Smooth muscle cell (in vitro differentiated cells): ENCODE data around the gene SLFN14. TPM values are rescaled to one million over a fixed set of nuclear protein-coding genes. Genes with fewer than 3 reads are reported as not detected.

Experiments used
- DNase-seq: peaks from one replicate; lab custom pipeline; 2025; ENCODE audit not compliant: unreplicated experiment; lab: John Stamatoyannopoulos, UW
- H2AFZ ChIP-seq: fragments of 200-600 bp; sonication (generic); 2 replicates; pipeline ENCODE4 v1.6.0; 2016; ENCODE audit warnings: antibody characterized with exemption, low read depth, mild to moderate bottlenecking
- H3F3A ChIP-seq: fragments of 200-600 bp; sonication (generic); 2 replicates; pipeline ENCODE4 v1.6.0; 2017; ENCODE audit warnings: antibody characterized with exemption, low read depth
- H3K27ac ChIP-seq: fragments of 200-600 bp; sonication (generic); 2 replicates; pipeline ENCODE4 v1.5.1; 2016; ENCODE audit warnings: low read depth, mild to moderate bottlenecking
- H3K27me3 ChIP-seq: fragments of 200-600 bp; sonication (generic); 2 replicates; pipeline ENCODE4 v1.6.1; 2016; ENCODE audit warnings: low read depth, mild to moderate bottlenecking
- H3K36me3 ChIP-seq: fragments of 200-600 bp; sonication (generic); 2 replicates; pipeline ENCODE4 v1.5.1; 2016; ENCODE audit warnings: low read depth
- H3K4me1 ChIP-seq: fragments of 200-600 bp; sonication (generic); 2 replicates; pipeline ENCODE4 v1.5.1; 2016; ENCODE audit warnings: low read depth
- H3K4me2 ChIP-seq: fragments of 200-600 bp; sonication (generic); 2 replicates; pipeline ENCODE4 v1.6.0; 2016; ENCODE audit warnings: mild to moderate bottlenecking
- H3K4me3 ChIP-seq: fragments of 200-600 bp; sonication (generic); 2 replicates; pipeline ENCODE4 v1.5.1; 2016; ENCODE audit warnings: mild to moderate bottlenecking
- H3K79me2 ChIP-seq: fragments of 200-600 bp; sonication (generic); 2 replicates; pipeline ENCODE4 v1.6.0; 2016; ENCODE audit warnings: low read depth, mild to moderate bottlenecking
- H3K9ac ChIP-seq: fragments of 200-600 bp; sonication (generic); 2 replicates; pipeline ENCODE4 v1.6.0; 2016; ENCODE audit warnings: low read depth
- H3K9me3 ChIP-seq: fragments of 200-600 bp; sonication (generic); replicated peaks from 2 replicates; pipeline ENCODE4 v1.5.1; 2016; ENCODE audit warnings: low read depth
- H4K20me1 ChIP-seq: fragments of 200-600 bp; sonication (generic); 2 replicates; pipeline ENCODE4 v1.6.0; 2016; ENCODE audit warnings: low read depth
- WGBS: methylation state at CpG from one replicate; pipeline ENCODE4 v1.1.7; 2016; ENCODE audit warnings: low lambda C conversion rate; 5-methylcytosine and 5-hydroxymethylcytosine counted together
- polyA plus RNA-seq: library from polyadenylated mRNA; unstranded; fragments of >200 nt; fragmentation: Nextera tagmentation; extraction: Ambion mirVana; gene quantifications from 2 replicates; pipeline ENCODE4 v1.2.1, GENCODE V29; 2016
- total RNA-seq: library from RNA; depleted of rRNA; stranded (reverse); fragments of >200 nt; gene quantifications from 2 replicates; pipeline ENCODE4 v1.2.3, GENCODE V29; 2014
- TF ChIP-seq, protein P1 (sequence below): fragments of 200-600 bp; sonication (generic); IDR thresholded peaks from 2 replicates; pipeline ENCODE4 v1.5.1; 2017; ENCODE audit warnings: borderline replicate concordance, mild to moderate bottlenecking, antibody characterized with exemption; ENCODE audit not compliant: insufficient read depth, poor library complexity, severe bottlenecking

Gene SLFN14
- total and polyA plus RNA-seq, 2 experiments from 2014 or later: not detected

DNA sequence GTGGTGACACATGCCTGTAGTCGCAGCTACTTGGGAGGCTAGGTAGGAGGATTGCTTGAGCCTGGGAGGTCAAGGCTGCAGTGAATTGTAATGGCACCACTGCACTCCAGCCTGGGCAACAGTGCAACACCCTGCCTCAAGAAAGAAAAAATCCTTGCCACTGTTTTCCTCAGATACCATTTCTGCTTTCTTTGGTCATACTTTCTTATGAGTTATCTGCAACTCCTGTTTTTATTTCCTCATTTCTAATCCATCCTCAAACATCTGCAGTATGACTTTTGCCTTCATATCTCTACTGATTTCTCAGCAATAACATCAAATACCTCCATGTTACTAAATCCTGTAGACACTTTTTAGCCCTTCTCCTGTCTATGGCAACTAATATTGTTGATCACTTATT is 23.4 kb upstream of the SLFN14 start:
- Histone ChIP-seq H3K4me1 (peaks cover 16% of the 10 kb centered on the region), H3K27me3 (peaks cover 8% of the 10 kb centered on the region), H3K4me3 (no peak overlapping the region), H2AFZ (no peak overlapping the region), H3K9ac (no peak overlapping the region), H3F3A (peaks cover 2% of the 10 kb centered on the region), H3K9me3 (no peaks in the 10 kb centered on the region), H3K79me2 (peaks cover 18% of the 10 kb centered on the region), H4K20me1 (peaks cover 9% of the 10 kb centered on the region), H3K36me3 (no peaks in the 10 kb centered on the region), H3K4me2 (no peak overlapping the region), H3K27ac (no peak overlapping the region)
- TF ChIP-seq, protein P1, sequence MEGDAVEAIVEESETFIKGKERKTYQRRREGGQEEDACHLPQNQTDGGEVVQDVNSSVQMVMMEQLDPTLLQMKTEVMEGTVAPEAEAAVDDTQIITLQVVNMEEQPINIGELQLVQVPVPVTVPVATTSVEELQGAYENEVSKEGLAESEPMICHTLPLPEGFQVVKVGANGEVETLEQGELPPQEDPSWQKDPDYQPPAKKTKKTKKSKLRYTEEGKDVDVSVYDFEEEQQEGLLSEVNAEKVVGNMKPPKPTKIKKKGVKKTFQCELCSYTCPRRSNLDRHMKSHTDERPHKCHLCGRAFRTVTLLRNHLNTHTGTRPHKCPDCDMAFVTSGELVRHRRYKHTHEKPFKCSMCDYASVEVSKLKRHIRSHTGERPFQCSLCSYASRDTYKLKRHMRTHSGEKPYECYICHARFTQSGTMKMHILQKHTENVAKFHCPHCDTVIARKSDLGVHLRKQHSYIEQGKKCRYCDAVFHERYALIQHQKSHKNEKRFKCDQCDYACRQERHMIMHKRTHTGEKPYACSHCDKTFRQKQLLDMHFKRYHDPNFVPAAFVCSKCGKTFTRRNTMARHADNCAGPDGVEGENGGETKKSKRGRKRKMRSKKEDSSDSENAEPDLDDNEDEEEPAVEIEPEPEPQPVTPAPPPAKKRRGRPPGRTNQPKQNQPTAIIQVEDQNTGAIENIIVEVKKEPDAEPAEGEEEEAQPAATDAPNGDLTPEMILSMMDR: no peak
- 96% methylated on average over 1 of the region's 1 CpG for WGBS
- no peak for DNase-seq

DNA sequence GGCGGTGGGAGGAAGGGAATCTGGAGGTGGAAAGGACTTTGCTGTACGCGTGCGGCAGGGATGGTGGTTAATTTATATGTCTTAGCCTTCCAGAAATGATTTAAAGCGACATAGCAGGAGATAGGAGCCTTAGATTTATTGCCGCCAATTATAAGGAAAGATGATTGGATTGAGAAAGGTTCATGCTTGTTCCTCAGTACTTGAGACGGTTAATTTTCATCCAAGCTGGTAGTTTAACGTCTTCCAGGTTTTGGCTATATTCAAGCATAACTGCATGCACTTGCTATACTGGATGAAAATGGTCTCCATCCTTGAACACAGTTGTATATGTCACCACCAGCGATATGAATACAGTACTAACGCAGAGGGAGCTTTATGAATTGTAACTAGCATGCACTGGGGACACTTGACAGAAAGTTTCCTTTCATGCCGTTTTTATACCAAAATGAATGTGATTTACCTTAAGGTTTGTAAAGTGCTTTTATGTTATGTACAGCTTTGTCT is 18.4 kb upstream of the SLFN14 start:
- peaks cover 5% of the 10 kb centered on the region for H3F3A ChIP-seq
- no peaks in the 10 kb centered on the region for H3K9me3 ChIP-seq
- H3K9ac ChIP-seq: peak overlapping the region; percentile 57
- no peaks in the 10 kb centered on the region for H4K20me1 ChIP-seq
- no peaks in the 10 kb centered on the region for H3K36me3 ChIP-seq
- H3K4me3 ChIP-seq: peak overlapping the region; percentile 68
- peak overlapping the region; percentile 96 for H3K4me2 ChIP-seq
- peaks cover 5% of the 10 kb centered on the region for H3K27me3 ChIP-seq
- no peak for DNase-seq
- WGBS: 13% methylated on average over 11 of the region's 11 CpGs
- peak overlapping the region; percentile 56 for H3K27ac ChIP-seq
- H3K79me2 ChIP-seq: no peaks in the 10 kb centered on the region
- TF ChIP-seq, protein P1: no peak
- H2AFZ ChIP-seq: peak overlapping the region; percentile 88
- peaks cover 7% of the 10 kb centered on the region for H3K4me1 ChIP-seq

DNA sequence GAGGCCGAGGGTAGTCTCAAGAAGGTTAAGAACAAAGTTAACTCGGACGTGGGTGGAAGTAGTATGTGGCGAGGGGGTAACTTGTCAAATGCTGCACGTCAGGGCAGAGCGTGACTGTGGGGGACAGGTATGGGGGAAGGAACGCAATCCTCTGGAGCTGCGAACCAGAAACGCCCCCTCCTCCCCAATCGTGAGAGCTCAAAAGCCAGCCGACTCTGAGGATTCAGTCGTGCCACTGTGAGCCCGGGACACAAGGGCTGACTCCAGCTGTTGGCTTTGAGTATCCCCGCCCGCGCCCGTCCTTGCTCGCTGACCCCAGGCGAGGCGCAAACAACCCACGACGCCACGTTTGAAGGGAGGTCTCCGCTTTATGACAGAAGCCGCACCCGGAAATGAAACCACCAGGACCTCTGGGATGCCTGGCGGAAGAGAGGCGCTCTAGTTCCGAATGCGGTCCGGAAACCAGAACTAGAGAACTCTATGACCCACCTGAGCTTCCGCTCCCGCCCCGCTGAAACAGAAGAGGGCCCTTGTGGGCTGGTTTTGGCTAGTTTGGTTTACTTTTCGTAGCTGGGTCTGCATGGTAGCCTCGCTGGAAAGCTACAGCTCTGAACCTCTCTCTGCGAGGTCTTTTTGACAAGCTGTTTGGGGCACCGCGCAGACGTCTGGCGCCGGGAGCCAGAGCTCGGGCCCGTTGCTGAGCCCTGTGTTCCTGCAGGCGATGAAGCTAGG is 17.7 kb upstream of the SLFN14 start, which contains the start of gene PEX12:
Gene PEX12 (minus strand): TSS at position 375 of the 732 bp plus-strand sequence. CDS start 550 bp downstream, outside the sequence.
- no peaks in the 10 kb centered on the region for H3K79me2 ChIP-seq
- DNase-seq: peak; percentile 27
- no peaks in the 10 kb centered on the region for H3K27me3 ChIP-seq
- H3K36me3 ChIP-seq: no peaks in the 10 kb centered on the region
- H3F3A ChIP-seq: peaks cover 11% of the 10 kb centered on the region
- no peaks in the 10 kb centered on the region for H4K20me1 ChIP-seq
- peak within 1 kb of the TSS; percentile 96 for H3K4me2 ChIP-seq
- H2AFZ ChIP-seq: peak within 1 kb of the TSS; percentile 88
- no peaks in the 10 kb centered on the region for H3K9me3 ChIP-seq
- TF ChIP-seq, protein P1: no peak
- under 1% methylated on average over 45 of the region's 45 CpGs for WGBS
- peaks cover 7% of the 10 kb centered on the region for H3K4me1 ChIP-seq
- peak within 1 kb of the TSS; percentile 68 for H3K4me3 ChIP-seq
- H3K27ac ChIP-seq: peak within 1 kb of the TSS; percentile 56
- H3K9ac ChIP-seq: peak within 1 kb of the TSS; percentile 57
